Measurements from ENCODE around the gene TTN. TPM values are rescaled to one million over a fixed set of nuclear protein-coding genes. Genes with fewer than 3 reads are reported as not detected.

TTN gene
- total and polyA plus RNA-seq, 2 donors (not counting 1 experiment from before 2014, with no cell fraction given), result 1.7 to 46.4 TPM

DNA sequence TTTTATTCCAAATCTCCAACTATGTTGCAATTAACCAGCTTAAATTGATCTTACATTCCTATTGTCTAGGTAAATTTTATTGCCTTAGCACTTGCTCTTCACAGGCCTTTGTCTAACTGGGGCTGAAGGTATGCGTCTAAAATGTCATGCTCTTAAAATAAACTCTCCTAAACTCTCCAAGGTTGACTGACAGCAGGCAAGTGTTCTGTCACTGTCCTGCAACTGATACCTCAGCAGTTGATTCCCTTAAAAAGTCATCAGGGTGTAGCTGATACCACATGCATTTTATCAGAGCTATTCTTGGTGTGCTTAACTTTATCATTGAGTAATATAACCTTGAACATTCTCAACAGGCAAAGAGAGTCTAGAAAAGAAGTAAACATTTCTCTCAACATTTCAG is 680 bp downstream of the TTN start:
- ATAC-seq (ENCODE audit: low read depth) (no peak), DNase-seq (no peak)
- Histone ChIP-seq H3K27me3 (replicated peaks in 1 of 4; ENCODE audit: control extremely low read depth in 1 of 4, control insufficient read depth in 3 of 4, insufficient read depth in 4 of 4, low read length in 3 of 4) (no peaks in the 10 kb centered on the region), H3K27ac (ENCODE audit: low read length in 2 of 2) (no peak overlapping the region), H3K9me3 (ENCODE audit: control extremely low read depth in 1 of 3, control insufficient read depth in 2 of 3, insufficient read depth in 1 of 3, low read length in 2 of 3) (no peaks in the 10 kb centered on the region), H3K36me3 (replicated peaks in 1 of 2; ENCODE audit: control extremely low read depth in 1 of 2, control insufficient read depth in 1 of 2, extremely low read depth in 1 of 2, insufficient read depth in 2 of 2, low read length in 1 of 2) (peaks cover 0 to 1% of the 10 kb centered on the region in 2 experiments), H3K9ac (ENCODE audit: low read length) (no peak overlapping the region), H3K4me3 (ENCODE audit: control extremely low read depth in 1 of 5, extremely low read depth in 1 of 5, insufficient read depth in 1 of 5, low read depth in 2 of 5, low read length in 4 of 5) (no peak overlapping the region), H2AFZ (ENCODE audit: insufficient read depth, low read depth, low read length, poor library complexity, severe bottlenecking) (no peak overlapping the region), H3K4me2 (replicated peaks; ENCODE audit: low read depth, low read length, poor library complexity, severe bottlenecking) (no peak overlapping the region), H3K79me2 (ENCODE audit: control insufficient read depth, insufficient read depth, low read length) (no peaks in the 10 kb centered on the region), H3K4me1 (ENCODE audit: control insufficient read depth in 2 of 2, insufficient read depth in 2 of 2, low read length in 2 of 2) (no peaks in the 10 kb centered on the region), H4K20me1 (ENCODE audit: control insufficient read depth, insufficient read depth, low read length, poor library complexity, severe bottlenecking) (no peaks in the 10 kb centered on the region)
- intact Hi-C loops (cut with micrococcal nuclease), result no loop called here
- H3K27me3 Mint-ChIP-seq, result no peaks in the 10 kb centered on the region
- POLR2A ChIA-PET, result no interaction called here
- H3K27ac Mint-ChIP-seq, result no peak overlapping the region
- no peak overlapping the region for H3K4me3 Mint-ChIP-seq
- no peaks in the 10 kb centered on the region for H3K4me1 Mint-ChIP-seq
- no peaks in the 10 kb centered on the region for H3K9me3 Mint-ChIP-seq (ENCODE audit: insufficient read depth)
- CTCF ChIA-PET, result interaction anchor here (0.6 kb wide), 1 partner anchor 26 kb away, joined by 5 read pairs; no protein-coding TSS in a partner anchor
- TF ChIP-seq CTCF (IDR thresholded peaks at IDR 0.05), result no peak
- TF ChIP-seq EZH2 (IDR thresholded peaks at IDR 0.05; ENCODE audit: borderline replicate concordance, insufficient read depth, low read depth, low read length, poor library complexity, severe bottlenecking), result no peak
- WGBS (ENCODE audit: insufficient coverage), result no CpG with 5 or more reads among the region's 1 CpG

DNA sequence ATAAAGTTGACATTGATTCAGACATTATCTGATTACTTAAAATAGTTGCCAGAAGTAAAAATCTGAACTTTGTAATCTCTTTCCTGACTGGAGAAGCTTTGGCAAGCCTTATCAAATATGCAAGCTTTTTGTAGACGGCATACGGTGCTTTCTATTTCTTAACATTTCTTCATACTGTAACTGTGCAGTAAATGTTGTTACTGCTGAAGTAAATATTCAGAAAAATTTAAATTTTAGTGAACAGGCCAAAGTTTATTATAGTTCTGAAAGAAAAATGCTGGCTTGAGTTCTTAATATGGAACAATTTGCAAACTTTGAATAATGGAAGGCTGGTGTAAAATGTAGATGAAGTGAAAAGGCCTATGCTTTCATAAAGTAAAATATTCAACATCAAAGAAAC is 1.8 kb downstream of the TTN start:
- no peak for TF ChIP-seq CTCF (IDR thresholded peaks at IDR 0.05)
- no peak for TF ChIP-seq EZH2 (IDR thresholded peaks at IDR 0.05; ENCODE audit: borderline replicate concordance, insufficient read depth, low read depth, low read length, poor library complexity, severe bottlenecking)
- POLR2A ChIA-PET, result no interaction called here
- no peaks in the 10 kb centered on the region for H3K27me3 ChIP-seq (replicated peaks in 1 of 4; ENCODE audit: control extremely low read depth in 1 of 4, control insufficient read depth in 3 of 4, insufficient read depth in 4 of 4, low read length in 3 of 4)
- H3K9ac ChIP-seq (ENCODE audit: low read length), result no peak overlapping the region
- CTCF ChIA-PET, result interaction anchor here (0.7 kb wide), 2 partner anchors 8 to 353 kb away, joined by 4 read pairs; no protein-coding TSS in a partner anchor
- ATAC-seq (ENCODE audit: low read depth), result no peak
- Mint-ChIP-seq H3K27ac (no peak overlapping the region), H3K4me1 (no peaks in the 10 kb centered on the region), H3K27me3 (no peaks in the 10 kb centered on the region), H3K4me3 (no peak overlapping the region), H3K9me3 (ENCODE audit: insufficient read depth) (no peaks in the 10 kb centered on the region)
- intact Hi-C loops (cut with micrococcal nuclease), result no loop called here
- H4K20me1 ChIP-seq (ENCODE audit: control insufficient read depth, insufficient read depth, low read length, poor library complexity, severe bottlenecking), result no peaks in the 10 kb centered on the region
- no peak overlapping the region for H2AFZ ChIP-seq (ENCODE audit: insufficient read depth, low read depth, low read length, poor library complexity, severe bottlenecking)
- no peaks in the 10 kb centered on the region for H3K79me2 ChIP-seq (ENCODE audit: control insufficient read depth, insufficient read depth, low read length)
- H3K4me2 ChIP-seq (replicated peaks; ENCODE audit: low read depth, low read length, poor library complexity, severe bottlenecking), result no peak overlapping the region
- WGBS (ENCODE audit: insufficient coverage), result no CpG with 5 or more reads among the region's 2 CpGs
- no peaks in the 10 kb centered on the region for H3K4me1 ChIP-seq (ENCODE audit: control insufficient read depth in 2 of 2, insufficient read depth in 2 of 2, low read length in 2 of 2)
- H3K27ac ChIP-seq (ENCODE audit: low read length in 2 of 2), result no peak overlapping the region
- no peak for DNase-seq
- no peak overlapping the region for H3K4me3 ChIP-seq (ENCODE audit: control extremely low read depth in 1 of 5, extremely low read depth in 1 of 5, insufficient read depth in 1 of 5, low read depth in 2 of 5, low read length in 4 of 5)
- H3K9me3 ChIP-seq (ENCODE audit: control extremely low read depth in 1 of 3, control insufficient read depth in 2 of 3, insufficient read depth in 1 of 3, low read length in 2 of 3), result no peaks in the 10 kb centered on the region
- peaks cover 0 to 1% of the 10 kb centered on the region in 2 experiments for H3K36me3 ChIP-seq (replicated peaks in 1 of 2; ENCODE audit: control extremely low read depth in 1 of 2, control insufficient read depth in 1 of 2, extremely low read depth in 1 of 2, insufficient read depth in 2 of 2, low read length in 1 of 2)

All from B cell (primary cell).